H1 (cell line): ENCODE measurements around the gene HYLS1. TPM values are rescaled to one million over a fixed set of nuclear protein-coding genes. Genes with fewer than 3 reads are reported as not detected.

Experiments
- CHD1 ChIP-seq: IDR thresholded peaks from 2 replicates; pipeline ENCODE4 v1.6.1; 2012; ENCODE audit warnings: low read depth, low read length, improper control_type of control experiment
- POLR2AphosphoS5 ChIP-seq: IDR thresholded peaks from 2 replicates; pipeline ENCODE4 v1.6.1; 2011; ENCODE audit warnings: low read depth, low read length
- YY1 ChIP-seq: IDR thresholded peaks from 2 replicates; pipeline ENCODE4 v1.6.1; 2011; ENCODE audit warnings: low read depth, mild to moderate bottlenecking, low read length
- polyA plus RNA-seq, 7 experiments: library from polyadenylated mRNA; depleted of rRNA in 3 of 7; stranded (reverse) in 5 of 7; unstranded in 2 of 7; fragments of >200 nt in 5 of 7; fragments of 200-250 nt in 2 of 7; gene quantifications; 1 replicate in 5 of 7; 2 replicates in 1 of 7; 4 replicates in 1 of 7; pipeline versions ENCODE4 v1.2.1 to v1.2.3, GENCODE V29; 2011 to 2013; ENCODE audit warnings: missing spikeins in 2 of 7, mixed read lengths in 2 of 7
- total RNA-seq: library from RNA; stranded (reverse); fragmentation: NEBNext Ultra II Directional; extraction: Animal tissue kit (Norgen Biotek cat#: 25700); gene quantifications from 2 replicates; pipeline ENCODE4 v1.2.1, GENCODE V29; 2021
- TF ChIP-seq, protein P1 (sequence below): IDR thresholded peaks from 2 replicates; pipeline ENCODE4 v1.6.1; 2012; ENCODE audit warnings: inconsistent platforms

Gene HYLS1
- total and polyA plus RNA-seq, 2 of the 8 experiments (the other 6 are each of a cell fraction or from before 2014, with no cell fraction given) = 5.1 to 11.6 TPM

DNA sequence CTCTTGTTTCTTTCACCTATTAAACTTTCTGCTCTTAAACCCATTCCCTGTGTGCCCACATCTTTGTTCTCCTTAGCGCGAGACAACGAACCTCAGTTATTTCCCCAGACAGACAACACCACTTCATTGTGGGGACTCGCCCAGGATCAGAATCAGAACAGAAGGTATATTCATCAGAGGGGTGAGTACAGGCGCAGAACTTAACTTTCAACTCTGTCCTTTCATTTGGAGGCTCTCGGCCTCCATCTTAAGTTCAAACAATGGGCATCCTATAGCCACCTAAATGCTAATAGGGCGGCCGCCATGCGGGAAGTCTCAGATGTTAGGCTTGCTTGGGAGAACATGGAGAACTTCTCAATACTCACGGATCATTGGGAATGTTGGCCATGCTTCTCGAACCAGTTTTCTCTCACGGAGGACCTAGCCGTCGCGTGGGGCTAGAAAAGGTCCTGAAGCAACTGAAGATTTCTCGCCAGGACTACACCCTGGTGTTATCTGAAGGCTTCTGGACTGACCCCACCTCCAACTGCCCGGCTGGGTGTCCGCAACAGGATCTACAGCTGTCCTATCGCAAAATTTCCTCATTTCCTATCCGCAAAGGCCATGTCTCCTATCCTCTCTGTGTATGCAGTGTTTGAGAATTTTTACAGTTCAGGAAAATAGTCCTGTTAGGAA, 13.4 kb upstream of the HYLS1 start (continued):
- TF ChIP-seq, protein P1, sequence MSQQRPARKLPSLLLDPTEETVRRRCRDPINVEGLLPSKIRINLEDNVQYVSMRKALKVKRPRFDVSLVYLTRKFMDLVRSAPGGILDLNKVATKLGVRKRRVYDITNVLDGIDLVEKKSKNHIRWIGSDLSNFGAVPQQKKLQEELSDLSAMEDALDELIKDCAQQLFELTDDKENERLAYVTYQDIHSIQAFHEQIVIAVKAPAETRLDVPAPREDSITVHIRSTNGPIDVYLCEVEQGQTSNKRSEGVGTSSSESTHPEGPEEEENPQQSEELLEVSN = no peak
- TF ChIP-seq POLR2AphosphoS5 (no peak), CHD1 (no peak), YY1 (no peak)
